HG02759 (cell line): Measurements from ENCODE around the gene ACSBG1.
"Not testable (repeated sequence)": the region's sequence is repeated elsewhere in the genome, so short reads cannot be mapped to it uniquely, and the experiment has no call there.

Experiments used
- ATAC-seq: cut with Tn5 transposase; IDR thresholded peaks from one replicate; pipeline ENCODE4 v1.9.1; 2021; ENCODE audit warnings: mild to moderate bottlenecking, moderate library complexity; ENCODE audit not compliant: unreplicated experiment

The ACSBG1 gene

DNA sequence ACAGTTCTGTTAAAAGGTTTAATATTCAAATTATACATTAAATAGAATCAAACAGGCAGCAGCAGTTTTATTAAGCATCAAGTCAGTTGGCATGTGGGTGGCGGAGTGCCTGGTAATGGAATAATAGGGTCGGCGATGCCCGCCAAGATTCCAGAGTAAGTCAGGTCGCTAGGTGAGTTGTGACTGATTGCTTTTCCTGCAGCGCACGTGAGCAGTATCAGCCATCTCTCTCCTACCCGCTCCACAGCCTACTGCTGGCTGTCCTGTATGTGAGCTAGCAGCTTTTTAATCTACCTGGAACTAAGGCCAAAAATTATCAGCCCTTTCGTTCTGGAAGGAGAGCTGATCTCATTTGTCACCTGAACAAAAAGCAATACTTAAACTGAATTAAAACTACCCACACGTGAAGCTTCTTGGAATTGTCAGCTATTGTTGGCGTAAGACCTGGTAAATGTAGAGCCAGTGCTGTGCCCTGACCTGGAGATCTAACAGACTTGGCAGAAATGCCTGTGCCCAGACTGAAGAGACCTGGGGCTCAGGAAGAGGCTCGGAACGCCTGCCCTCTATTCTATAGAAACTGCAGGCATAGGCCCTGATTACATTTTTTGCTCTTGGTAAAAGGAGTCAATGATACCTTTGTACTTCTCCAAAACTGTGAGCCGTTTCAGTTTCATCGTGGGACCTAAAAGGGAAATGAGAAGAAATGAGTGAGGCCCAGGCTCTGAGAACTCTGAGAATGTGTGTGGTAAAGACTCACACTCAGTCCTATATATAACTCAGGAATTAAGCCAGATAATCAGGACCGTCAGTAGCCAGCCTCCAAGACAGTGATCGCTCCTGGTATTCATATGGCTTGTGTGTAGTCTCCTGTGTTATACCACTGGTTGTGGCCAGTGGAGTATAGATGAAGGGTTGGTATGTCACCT, 63.3 kb downstream of the ACSBG1 start:
- ATAC-seq: peak; percentile 66

DNA sequence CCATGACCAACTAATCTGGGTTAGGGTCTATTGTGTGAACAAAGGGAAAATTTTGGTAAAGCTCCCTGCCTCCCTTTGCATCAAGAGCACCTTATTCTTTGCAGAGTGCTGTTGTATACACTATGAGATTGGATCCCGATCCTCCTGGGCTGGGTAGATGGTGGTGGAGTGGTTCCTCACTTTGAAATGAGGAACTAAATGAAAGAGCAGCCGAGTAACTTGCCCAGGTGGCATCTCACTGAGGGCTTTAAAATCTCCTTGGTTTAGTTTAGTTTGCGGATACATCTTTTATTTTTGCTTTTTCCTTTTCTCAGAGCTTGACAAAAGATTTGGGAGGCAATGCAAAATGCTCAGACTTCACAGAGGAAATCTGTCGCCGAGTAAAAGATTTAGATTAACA, 65.8 kb downstream of the ACSBG1 start:
- no peak for ATAC-seq

DNA sequence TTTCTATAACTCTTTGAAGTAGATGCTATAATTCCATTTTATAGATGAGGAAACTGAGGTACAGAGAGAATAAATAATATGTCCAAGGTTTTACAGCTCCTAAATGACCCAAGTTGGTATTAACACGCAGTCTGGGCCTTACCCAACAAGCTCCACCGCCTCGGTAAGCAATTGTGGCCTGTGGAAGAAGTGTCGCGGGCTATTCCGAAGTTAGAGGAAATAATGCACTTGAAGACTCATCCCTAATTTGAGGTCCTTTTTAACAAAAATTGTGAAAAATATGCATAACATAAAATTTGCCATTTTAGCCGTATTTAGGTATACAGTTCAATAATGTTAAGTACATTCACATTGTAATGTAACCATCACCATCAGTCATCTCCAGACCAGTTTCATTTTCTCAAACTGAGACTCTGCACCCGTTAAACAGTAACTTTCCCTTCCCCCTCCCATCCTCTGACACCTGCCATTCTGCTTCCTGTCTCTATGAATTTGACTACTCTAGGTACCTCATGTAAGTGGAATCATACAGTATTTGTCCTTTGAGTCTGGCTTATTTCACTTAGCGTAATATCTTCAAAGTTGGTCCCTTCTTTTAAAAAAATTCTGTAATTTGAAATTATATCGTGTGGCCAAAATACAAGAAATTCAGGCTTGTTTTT, 67.0 kb downstream of the ACSBG1 start:
- peak; percentile 71 for ATAC-seq

DNA sequence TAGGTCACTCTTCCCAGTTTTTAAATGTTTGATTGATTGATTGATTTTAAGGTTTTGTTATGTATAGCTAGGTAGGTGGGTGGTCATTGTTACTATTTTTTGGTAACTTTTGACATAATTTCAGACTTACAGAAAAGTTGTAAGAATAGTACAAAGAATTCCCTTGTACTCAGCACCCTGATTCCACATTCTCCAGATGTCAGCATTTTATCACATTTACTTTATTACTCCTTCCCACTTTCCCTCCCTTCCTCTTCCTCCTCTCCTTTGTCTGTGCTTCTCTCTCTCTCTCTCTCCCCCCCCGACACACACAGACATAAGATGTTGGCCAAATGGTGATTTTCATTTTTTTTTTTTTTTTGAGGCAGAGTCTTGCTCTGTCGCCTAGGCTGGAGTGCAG, 70.4 kb downstream of the ACSBG1 start:
- no peak for ATAC-seq

DNA sequence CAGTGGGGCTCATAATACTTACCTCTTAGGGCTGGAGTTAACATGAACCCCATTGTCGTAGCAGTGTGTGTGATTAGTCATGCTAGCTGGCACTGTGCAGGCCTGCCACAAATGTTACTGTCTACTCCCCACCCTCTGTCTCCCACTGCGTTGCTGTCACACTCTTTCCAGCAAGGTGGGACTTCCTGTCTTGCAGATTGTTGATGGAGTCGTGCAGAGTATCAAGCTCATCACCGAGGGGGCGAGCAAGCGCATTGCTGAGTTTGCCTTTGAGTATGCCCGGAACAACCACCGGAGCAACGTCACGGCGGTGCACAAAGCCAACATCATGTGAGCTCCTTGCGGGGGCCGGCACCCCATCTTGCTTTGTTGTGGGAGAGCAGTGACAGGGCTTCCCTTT, 72.3 kb downstream of the ACSBG1 start:
- no peak for ATAC-seq

DNA sequence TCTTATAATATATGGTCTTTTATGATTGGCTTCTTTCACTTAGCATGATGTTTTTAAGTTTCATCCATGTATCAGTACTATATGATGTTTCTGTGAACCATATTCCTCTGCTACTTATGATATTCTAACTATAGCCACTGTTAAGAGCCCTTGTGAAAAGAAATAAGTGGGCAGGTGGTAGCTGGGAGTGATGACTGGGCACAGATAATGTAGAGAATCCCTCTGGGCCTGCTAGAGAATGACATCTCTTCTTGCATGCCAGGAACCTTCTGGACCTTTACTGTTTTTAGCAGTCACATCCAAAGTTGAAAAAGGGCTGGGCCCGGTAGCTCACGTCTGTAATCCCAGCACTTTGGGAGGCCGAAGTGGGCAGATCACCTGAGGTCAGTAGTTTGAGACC, 75.0 kb downstream of the ACSBG1 start:
- no peak for ATAC-seq

DNA sequence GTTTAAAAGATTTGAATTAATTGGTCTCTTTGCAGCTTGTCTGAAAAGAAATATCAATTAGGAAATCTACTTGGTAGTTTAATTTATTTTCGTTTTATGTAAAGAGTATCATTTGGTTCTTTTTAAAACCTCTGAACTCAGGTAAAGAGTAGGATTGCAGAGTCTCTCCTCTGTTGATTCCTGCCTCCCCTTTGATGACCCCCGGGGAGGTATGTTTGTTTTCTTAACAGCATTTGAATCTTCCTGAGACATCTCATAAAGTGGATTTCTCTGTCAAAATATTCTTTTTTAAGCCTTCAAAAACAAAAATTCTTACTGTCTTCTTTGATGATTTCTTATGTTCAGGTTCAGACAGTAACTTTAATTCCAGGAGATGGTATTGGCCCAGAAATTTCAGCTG, 77.2 kb downstream of the ACSBG1 start:
- no peak for ATAC-seq

DNA sequence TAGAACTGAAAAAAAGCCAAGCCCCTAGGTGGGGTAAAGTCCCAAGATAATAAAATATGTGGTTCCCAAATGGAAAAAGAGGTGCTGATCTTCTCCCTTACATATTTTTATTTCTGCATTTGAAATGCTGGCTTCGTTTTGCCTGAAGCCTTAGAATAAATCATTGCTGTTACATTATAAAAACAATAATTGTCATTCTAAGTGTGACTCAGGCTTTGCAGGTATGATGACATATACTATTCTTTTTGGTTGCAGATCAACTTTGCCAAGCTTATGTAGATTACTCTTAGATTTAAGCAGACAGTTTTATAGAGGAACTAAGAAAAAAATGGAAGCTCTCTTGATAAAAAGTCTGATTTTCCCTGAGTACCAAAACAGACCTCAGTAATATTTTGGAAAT, 77.7 kb downstream of the ACSBG1 start:
- ATAC-seq: no peak

DNA sequence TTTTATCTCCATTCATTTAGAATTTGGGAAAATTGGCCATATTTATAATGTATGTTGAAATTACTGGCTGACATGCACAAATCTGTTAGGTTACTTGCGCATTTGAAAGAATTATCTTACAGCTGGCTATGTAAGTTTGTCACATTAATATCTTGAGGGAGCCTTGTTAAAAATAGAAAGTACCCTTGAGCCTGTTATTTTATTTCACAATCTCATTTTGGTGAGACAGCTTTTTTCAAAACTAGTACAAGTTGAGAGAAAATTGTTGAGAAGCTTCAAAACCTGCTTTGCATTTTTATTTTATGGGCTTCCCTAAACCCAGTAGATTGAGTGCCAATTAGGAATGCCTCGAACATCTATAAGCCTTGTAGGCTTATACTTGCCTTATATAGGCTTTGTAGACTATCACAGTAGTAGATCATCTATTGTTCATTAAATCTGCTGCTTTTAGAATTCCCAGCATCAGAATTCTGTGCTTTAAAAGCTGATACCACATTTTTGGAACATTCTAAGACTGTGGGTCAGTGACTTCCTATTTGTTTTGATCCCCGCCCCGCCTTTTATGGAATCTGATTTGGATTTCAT, 78.9 kb downstream of the ACSBG1 start:
- ATAC-seq: no peak

DNA sequence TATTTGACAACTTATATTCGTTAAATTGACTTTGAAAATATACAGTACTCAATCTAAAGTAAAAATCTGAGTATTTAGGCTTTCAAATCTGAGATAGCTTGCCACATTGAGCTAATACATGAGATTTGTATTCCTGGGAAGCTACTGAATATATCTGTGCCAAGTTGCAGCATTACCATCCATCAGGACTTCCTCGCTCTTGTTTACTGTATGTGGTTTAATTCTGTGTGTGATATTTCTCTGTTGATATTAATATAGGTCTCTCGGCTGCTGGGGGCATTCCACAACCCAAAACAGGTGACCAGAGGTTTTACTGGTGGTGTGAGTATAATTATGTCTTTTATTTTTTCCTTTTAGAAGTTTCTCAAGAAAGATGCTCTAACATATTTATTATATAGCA, 79.4 kb downstream of the ACSBG1 start:
- ATAC-seq: no peak

DNA sequence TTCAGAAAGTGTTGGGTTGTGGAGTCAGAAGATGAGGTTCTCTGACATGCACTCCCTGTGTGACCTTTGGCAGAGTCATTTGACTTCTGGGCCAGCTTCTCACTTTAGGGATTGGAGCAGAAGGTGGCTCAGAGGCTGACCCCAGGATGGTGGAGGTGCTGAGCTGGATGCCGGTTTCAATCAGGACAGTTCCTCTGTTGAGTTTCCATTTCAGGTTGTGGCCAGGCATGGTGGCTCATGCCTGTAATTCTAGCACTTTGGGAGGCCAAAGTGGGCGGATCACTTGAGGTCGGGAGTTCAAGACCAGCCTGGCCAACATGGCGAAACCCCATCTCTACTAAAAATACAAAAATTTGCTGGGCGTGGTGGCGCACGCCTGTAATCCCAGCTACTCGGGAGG, 83.3 kb downstream of the ACSBG1 start:
- not testable (repeated sequence) for ATAC-seq

DNA sequence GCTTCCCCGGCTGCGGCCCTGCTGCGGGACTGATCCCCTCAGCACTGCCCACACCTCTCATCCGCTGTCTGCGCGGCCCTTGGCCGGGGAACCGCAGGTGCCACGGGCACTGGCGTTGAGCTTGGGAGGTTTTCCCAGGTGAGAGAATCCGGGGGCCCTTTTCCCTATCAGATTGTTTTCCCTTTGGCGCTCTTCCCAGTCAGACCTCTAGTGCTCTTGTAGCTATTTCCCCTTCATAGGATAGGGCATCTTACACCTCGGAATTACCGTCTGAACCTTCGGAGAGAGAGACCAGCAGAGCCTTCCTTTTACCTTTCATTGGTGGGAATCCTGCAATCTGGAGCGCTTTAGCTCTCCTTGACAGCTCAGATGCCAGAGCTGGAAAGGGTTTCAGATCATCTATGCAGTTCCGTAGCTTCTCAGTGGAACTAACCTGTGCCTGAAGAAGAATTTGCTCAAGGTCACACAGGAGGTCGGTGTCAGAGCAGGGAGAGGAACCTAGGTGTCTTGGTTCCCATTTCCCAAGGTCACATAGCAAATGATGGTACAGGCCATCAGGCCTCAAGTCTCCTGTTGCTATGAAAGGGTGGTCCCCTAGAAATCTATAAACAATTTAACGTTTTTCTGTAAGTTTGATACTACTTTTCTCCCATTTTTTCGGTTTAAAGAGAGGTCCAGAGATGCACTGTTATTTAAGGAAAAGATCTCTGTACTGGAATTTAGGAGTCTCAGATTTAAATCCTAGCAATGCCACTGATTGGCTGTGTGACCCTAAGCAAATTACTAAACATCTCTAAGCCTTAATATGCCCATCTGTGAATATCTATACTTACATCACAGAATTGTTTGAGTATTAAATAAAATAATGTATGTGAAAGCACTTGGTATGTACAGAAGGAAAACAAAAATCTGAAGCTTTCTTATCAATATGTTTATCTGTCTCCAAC, 84.3 kb downstream of the ACSBG1 start:
- ATAC-seq: no peak

DNA sequence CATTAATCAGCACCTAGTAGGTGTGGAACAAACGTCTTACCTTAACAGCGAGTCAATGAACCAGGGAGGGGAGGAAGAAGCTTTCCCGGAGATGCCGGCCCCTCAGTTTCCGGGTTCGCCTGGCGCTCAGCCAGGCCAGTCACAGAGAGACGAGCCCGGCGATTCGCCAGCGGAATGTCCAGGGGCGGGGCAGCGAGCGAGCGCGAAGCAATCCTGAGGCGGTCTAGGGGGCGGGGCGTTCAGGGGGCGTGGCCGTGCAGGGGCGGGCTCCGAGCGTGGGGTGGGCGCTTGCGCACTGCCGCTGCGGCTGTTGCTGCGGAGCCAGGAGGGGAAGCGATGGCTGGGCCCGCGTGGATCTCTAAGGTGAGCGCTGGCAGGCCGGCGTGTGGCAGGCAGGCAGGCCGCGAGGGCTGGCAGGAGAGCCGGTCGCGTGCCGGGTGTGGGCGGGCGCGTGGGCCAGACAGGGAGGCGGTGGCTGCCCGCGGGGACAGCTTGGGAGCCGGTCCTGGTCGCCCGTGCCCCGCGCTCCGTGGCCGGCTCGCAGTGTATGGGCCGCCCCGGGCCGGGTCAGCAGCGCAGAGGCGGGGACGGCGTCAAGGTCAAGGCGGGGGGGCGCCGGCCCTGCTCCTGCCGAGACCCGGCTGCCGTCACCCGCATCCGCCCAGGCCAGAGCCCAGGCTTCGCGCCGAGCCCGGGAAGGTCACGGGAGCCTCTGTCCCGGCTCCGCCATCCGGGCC, 85.1 kb downstream of the ACSBG1 start, which contains the start of gene IDH3A:
Gene IDH3A (plus strand): TSS at position 295 of the 737 bp plus-strand sequence. CDS start 42 bp downstream, at position 337.
- peak; percentile 87 for ATAC-seq

DNA sequence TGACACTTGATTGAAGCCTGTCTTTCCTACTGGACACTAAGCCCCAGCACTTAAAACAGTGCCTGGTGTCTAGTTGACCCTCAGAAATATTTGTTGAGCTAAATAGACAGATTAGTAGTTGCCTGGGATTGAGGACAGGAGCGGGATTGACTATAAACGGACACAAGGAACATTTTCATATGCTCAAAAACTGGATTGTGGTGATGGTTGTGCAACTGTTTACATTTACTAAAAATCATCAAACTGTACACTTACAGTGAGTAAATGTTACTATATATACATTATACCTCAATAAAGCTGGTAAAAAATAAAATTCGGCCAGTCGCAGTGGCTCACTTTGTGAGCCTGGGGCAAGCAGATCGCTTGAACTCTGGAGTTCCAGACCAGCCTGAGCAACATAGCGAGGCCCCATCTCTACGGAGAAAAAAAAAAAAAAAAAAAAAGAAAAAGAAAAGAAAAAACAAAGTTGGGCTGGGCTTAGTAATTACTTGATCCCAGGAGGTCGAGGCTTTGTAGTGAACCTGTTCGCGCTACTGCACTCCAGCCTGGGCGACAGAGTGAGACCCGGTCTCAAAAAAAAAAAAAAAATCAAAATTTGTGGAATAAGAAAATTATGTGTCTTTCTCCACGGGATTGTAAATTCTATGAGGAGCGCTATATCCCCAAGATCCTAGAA, 85.8 kb downstream of the ACSBG1 start:
- ATAC-seq: peak; percentile 8

DNA sequence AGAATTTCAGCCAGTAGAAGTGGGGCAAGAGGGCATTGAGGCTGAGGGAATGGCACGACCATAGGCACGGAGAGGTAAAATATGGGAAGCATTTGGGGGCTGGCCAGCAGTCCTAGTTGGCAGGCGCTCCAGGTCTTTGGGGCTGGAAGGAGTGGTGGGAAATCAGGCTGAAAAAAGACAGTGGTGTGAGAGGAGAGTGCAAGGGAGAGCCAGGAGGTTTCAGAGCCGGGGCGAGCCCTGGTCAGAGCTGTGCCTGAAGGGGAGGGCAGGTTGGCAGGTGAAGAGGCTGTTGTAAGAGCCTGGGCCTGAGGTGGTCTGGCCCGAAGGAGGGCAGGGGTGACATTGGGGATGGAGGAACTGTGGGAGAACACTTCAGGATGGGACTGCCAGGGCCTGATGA, 86.8 kb downstream of the ACSBG1 start:
- no peak for ATAC-seq

DNA sequence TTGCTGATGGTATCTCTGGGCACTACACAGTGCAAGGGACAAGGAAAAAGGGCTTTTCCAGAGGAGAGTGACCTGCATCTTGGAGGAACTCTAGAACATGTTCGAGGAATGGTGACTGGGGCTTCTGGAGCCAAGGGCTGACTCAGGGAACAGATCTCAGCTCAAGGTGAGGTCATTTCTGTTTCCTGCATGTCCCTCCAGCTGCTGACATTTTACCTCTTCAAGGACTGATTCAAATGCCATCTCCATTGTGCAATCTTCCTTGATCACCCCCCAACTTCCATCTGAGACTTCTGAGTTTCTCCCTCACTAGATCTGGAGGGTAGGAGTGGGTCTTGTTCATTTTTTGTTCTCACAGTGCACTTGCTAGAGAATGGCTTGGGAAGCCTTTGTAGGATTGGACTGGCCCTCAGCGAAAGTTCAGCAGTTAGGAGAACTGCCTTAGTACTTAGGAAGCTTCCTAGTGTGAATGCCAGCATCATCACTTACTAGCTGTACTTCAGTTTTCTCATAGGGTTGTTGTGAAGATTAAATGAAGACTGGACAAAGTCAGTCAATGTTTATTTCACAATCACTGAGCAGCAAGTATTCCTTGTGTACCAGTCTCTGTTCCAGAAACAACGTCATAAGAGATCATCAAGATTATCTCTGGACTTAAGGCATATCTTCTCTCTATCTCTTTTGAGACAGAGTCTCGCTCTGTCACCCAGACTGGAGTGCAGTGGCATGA, 87.8 kb downstream of the ACSBG1 start:
- no peak for ATAC-seq

DNA sequence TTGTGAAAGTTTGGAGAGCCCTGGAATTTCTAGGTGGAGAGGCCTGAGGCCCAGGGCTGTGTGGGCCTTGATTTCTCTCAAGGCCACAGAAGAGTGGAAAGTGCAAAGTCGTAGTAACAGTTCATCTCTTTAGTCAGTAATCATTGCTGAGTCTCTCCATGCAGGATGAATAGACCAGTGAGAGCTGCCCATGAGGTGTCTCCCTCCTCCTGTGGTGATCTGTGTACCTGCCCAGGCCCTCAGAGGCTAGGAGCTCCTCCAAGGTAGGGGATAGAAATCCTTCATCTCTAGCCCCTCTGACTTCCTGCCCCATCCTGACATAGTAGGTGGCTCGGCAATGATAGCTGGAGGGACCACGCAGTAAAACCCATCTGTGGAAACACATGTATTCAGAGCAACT, 92.0 kb downstream of the ACSBG1 start:
- ATAC-seq: no peak

DNA sequence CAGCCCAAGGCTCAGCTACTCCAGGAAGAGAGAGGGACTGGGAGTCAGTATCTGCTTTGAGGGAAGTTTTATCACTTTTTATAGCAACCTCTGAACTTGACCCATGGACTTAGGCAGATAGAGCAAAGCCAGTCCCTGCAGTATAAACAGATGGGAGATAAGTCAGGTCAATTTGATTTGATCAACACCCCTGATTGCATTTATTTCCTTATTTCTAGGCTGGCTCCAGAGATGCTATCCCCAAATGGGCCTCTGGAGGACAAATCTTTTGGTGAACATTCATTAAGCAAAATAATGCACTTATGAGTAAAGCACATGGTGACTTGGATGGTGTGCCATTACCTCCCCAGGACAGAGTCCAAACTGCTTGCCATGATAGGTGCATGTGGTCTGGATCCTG, 94.1 kb downstream of the ACSBG1 start:
- ATAC-seq: no peak

DNA sequence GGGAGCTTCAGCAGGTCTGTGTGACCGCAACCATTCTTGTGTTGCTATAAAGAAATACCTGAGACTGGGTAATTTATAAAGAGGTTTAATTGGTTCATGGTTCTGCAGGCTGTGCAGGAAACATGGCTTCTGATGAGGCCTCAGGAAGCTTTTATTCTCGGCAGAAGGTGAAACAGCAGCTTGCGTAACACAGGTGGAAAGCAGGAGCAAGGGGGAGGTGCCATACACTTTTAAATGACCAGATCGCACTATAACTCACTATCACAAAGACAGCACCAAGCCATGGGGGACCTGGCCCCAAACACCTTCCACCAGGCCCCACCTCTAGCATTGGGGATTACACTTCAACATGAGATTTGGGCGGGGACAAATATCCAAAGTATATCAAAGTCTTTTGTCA, 94.8 kb downstream of the ACSBG1 start:
- no peak for ATAC-seq
